Transverse colon (tissue), 4 donors: Measurements from ENCODE around the gene OAS1. TPM values are rescaled to one million over a fixed set of nuclear protein-coding genes. Genes with fewer than 3 reads are reported as not detected.

Experiments used
- DNase-seq: peaks from one replicate; pipeline ENCODE4 v3.0.0-alpha.2; 2019
- H3K27ac ChIP-seq, 4 donors: fragments of 200-600 bp; sonication (generic); 2 replicates each; pipeline ENCODE4 v1.5.1; 2016 to 2018; ENCODE audit warnings: inconsistent platforms in 4 of 4
- H3K27me3 ChIP-seq: fragments of 200-600 bp; sonication (generic); 2 replicates; pipeline ENCODE4 v1.5.1; 2017; ENCODE audit warnings: inconsistent platforms
- H3K36me3 ChIP-seq, 4 donors: fragments of 200-600 bp; sonication (generic); 2 replicates each; pipeline ENCODE4 v1.5.1; 2017 to 2019; ENCODE audit warnings: inconsistent platforms in 4 of 4
- H3K4me1 ChIP-seq, 4 donors: fragments of 200-600 bp; sonication (generic); 2 replicates each; pipeline ENCODE4 v1.5.1; 2017 to 2020; ENCODE audit warnings: inconsistent platforms in 4 of 4
- H3K4me3 ChIP-seq, 4 donors: fragments of 200-600 bp; sonication (generic); 1 replicate in 1 of 4; 2 replicates in 3 of 4; pipeline versions ENCODE4 v1.5.1 to v1.6.1; 2017 to 2019; ENCODE audit warnings: inconsistent platforms in 4 of 4
- H3K9me3 ChIP-seq, 2 donors: fragments of 200-600 bp; sonication (generic); 2 replicates each; pipeline ENCODE4 v1.5.1; 2017 to 2019; ENCODE audit warnings: inconsistent platforms in 2 of 2
- EP300 ChIP-seq: sonication (generic); formaldehyde crosslinking; IDR thresholded peaks from one replicate; pipeline ENCODE4 v1.6.1; 2017; ENCODE audit warnings: antibody characterized with exemption, low read depth
- POLR2A ChIP-seq: fragments of 450-650 bp; IDR thresholded peaks from one replicate; pipeline ENCODE4 v1.6.1; 2016; ENCODE audit warnings: antibody characterized with exemption, mild to moderate bottlenecking, moderate library complexity
- POLR2AphosphoS5 ChIP-seq, 3 donors: sonication (generic); formaldehyde crosslinking; IDR thresholded peaks; one replicate each; pipeline ENCODE4 v1.6.1; 2016; ENCODE audit warnings: antibody characterized with exemption in 3 of 3
- WGBS, 2 donors: methylation state at CpG; one replicate each; pipeline ENCODE4 v1.1.5; 2018; ENCODE audit warnings: low coverage in 1 of 2; 5-methylcytosine and 5-hydroxymethylcytosine counted together
- in situ Hi-C, 4 donors: fragments of 200-750 bp; cut with MboI; loops; one replicate each; pipeline versions ENCODE4 v1.15.0 to v1.15.1; 2017; ENCODE audit warnings: low sequenced_read_pairs in 3 of 4, low pct_ligation_motif_present in 1 of 4, low pct_unique_long_range_greater_than_20kb in 1 of 4
- intact Hi-C: fragments of 100-400 bp; cut with DNase I; formaldehyde crosslinking; loops from one replicate; pipeline ENCODE4 v1.15.1; 2023; ENCODE audit warnings: low total_unique reads
- total RNA-seq, 4 donors: library from RNA; depleted of rRNA; stranded (reverse); fragments of >200 nt; gene quantifications; one replicate each; pipeline ENCODE4 v1.1.0, GENCODE V29; 2016
- TF ChIP-seq, protein P1 (sequence below), 5 experiments: fragments of 200-600 bp in 3 of 5; fragments of 450-650 bp in 2 of 5; sonication (generic) in 3 of 5; IDR thresholded peaks; 1 replicate in 2 of 5; 2 replicates in 3 of 5; pipeline ENCODE4 v1.5.1; 2016 to 2017; ENCODE audit warnings: antibody characterized with exemption in 5 of 5, inconsistent platforms in 3 of 5, mild to moderate bottlenecking in 2 of 5, moderate library complexity in 1 of 5

The OAS1 gene
- total RNA-seq, 4 donors from 2014 or later, result 30.1 to 101 (median 82.1) TPM

DNA sequence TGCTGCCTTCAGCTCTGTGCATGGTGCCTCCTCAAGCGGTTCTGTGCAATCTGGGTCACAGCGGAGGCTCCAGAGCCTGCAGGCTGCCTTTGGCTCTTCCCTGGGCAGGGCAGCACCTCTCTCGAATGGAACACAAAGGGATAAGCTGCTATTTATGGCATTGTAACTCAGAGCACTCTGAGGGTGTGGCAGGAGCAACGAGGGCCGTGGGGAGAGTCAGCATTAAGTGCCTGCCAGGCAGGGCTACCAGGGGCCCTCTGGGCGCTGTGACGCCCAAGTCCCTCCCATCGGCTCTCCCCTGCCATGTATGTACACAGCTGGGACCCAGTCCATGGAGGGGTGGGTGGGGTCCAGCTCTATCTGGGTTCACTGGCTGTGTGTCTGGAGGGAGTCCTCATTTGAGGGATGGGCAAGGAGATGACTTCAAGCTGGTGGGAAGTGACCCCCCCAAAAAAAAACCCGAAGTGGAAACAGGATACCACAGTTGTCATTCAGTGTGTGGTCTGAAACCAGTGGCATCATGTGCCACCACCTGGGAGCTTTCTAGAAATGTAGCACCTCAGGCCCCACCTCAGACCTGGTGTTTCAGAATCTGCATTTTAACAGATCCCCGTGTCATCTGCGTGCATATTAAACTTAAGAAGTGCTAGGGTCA lies 44.0 kb upstream of the OAS1 start:
- 50 to 55% methylated on average over 2 to 11 of the region's 11 CpGs for WGBS, 2 donors
- H3K9me3 ChIP-seq, result no peaks in the 10 kb centered on the region
- no peaks in the 10 kb centered on the region for H3K4me1 ChIP-seq
- H3K36me3 ChIP-seq, result no peaks in the 10 kb centered on the region
- H3K27me3 ChIP-seq, result peaks cover 7% of the 10 kb centered on the region
- TF ChIP-seq, protein P1, sequence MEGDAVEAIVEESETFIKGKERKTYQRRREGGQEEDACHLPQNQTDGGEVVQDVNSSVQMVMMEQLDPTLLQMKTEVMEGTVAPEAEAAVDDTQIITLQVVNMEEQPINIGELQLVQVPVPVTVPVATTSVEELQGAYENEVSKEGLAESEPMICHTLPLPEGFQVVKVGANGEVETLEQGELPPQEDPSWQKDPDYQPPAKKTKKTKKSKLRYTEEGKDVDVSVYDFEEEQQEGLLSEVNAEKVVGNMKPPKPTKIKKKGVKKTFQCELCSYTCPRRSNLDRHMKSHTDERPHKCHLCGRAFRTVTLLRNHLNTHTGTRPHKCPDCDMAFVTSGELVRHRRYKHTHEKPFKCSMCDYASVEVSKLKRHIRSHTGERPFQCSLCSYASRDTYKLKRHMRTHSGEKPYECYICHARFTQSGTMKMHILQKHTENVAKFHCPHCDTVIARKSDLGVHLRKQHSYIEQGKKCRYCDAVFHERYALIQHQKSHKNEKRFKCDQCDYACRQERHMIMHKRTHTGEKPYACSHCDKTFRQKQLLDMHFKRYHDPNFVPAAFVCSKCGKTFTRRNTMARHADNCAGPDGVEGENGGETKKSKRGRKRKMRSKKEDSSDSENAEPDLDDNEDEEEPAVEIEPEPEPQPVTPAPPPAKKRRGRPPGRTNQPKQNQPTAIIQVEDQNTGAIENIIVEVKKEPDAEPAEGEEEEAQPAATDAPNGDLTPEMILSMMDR (IDR thresholded peaks at IDR 0.05), result no peak
- TF ChIP-seq POLR2AphosphoS5 (IDR thresholded peaks at IDR 0.05) (no peak), POLR2A (no peak), EP300 (no peak)
- H3K4me3 ChIP-seq, result no peak overlapping the region
- intact Hi-C loops (no loop called here), in situ Hi-C loops (no loop called here)
- DNase-seq, result no peak
- H3K27ac ChIP-seq, result no peak overlapping the region

DNA sequence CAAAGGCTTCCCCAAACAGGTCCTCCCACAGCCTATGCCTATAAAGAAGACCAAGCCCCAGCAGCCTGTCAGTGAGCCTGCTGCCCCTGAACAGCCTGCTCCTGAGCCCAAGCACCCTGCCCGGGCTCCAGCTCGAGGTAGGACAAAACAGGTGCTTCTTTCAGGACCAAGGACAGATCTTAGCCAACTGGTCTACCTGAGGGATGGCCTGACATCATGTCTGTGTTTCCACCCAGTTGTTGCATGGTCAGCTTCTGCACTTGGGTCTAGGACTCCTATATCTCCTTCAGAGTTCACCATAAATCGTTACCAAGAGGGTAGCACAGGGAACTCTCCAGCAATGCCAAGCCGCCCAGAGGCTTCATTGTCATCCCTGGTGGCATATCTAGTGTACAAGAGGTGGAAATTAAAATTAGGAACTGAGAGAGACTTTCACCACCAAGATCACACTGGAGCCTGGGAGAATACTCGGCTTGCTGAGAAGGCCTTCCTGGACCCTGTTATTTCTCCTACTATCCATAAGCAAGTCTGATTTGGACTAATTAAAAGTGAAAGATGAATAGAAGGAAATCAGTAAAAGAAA lies 38.2 kb upstream of the OAS1 start:
- in situ Hi-C loops, result no loop called here
- WGBS, 2 donors, result 64 to 83% methylated on average over 1 to 5 of the region's 5 CpGs

DNA sequence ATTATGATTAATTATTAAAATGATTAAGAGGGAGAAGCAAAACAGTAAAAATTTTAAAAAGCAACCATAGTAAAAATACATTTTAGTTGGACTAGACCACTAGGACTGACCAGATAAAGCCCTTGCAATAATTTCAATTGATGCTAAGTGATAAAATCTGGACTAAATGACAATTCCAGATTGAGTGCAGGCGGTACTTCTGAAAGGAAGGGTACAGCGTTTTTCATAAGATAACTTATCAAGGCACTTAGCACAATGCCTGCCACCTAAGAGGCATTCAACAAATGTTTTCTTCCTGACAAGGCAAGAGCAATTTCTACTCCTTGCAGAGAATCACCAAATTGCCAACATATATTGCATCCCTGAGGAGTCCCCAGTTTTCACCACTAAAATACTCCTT lies 37.7 kb upstream of the OAS1 start:
- Histone ChIP-seq H3K27me3 (peaks cover 15% of the 10 kb centered on the region), H3K36me3 (no peaks in the 10 kb centered on the region), H3K4me3 (no peak overlapping the region), H3K9me3 (no peaks in the 10 kb centered on the region), H3K4me1 (no peaks in the 10 kb centered on the region), H3K27ac (no peak overlapping the region)
- intact Hi-C loops, result no loop called here
- TF ChIP-seq, protein P1 (IDR thresholded peaks at IDR 0.05), result no peak
- TF ChIP-seq POLR2AphosphoS5 (IDR thresholded peaks at IDR 0.05) (no peak), EP300 (no peak), POLR2A (no peak)
- WGBS, 2 donors, result 89 to 93% methylated on average over 2 of the region's 2 CpGs
- no peak for DNase-seq
- in situ Hi-C loops, result no loop called here

More for the DNA sequence above, 38.2 kb upstream of the OAS1 start:
- Histone ChIP-seq H3K4me1 (no peaks in the 10 kb centered on the region), H3K9me3 (no peaks in the 10 kb centered on the region), H3K27ac (no peak overlapping the region), H3K36me3 (no peaks in the 10 kb centered on the region), H3K27me3 (peaks cover 15% of the 10 kb centered on the region), H3K4me3 (no peak overlapping the region)
- no peak for DNase-seq
- TF ChIP-seq EP300, result no peak
- TF ChIP-seq POLR2A, result no peak
- TF ChIP-seq, protein P1 (IDR thresholded peaks at IDR 0.05), result no peak
- no peak for TF ChIP-seq POLR2AphosphoS5 (IDR thresholded peaks at IDR 0.05)
- intact Hi-C loops, result no loop called here

DNA sequence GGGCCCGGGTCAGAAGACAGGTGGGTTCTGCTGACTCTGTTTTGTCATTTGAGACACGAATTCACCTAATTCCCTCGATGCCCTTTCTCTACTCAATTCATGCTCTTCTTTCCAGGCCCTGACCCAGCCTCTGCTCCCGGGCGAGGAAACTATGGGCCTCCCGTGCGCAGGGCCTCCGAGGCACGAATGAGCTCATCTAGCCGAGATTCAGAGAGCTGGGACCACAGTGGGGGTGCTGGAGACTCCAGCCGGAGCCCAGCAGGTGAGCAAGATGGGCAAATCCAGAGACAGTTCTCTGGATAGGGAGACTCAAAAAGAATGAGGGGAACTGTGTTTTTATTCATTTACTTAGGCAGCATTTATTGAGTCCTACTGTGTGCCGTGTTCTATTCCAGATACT lies 37.0 kb upstream of the OAS1 start:
- no peaks in the 10 kb centered on the region for H3K4me1 ChIP-seq
- H3K36me3 ChIP-seq, result no peaks in the 10 kb centered on the region
- TF ChIP-seq POLR2AphosphoS5 (IDR thresholded peaks at IDR 0.05) (no peak), POLR2A (no peak), EP300 (no peak)
- TF ChIP-seq, protein P1 (IDR thresholded peaks at IDR 0.05), result no peak
- no peaks in the 10 kb centered on the region for H3K9me3 ChIP-seq
- in situ Hi-C loops (no loop called here), intact Hi-C loops (no loop called here)
- WGBS, 2 donors, result 70 to 80% methylated on average over 4 to 12 of the region's 12 CpGs
- no peak for DNase-seq
- peaks cover 18% of the 10 kb centered on the region for H3K27me3 ChIP-seq
- no peak overlapping the region for H3K4me3 ChIP-seq
- no peak overlapping the region for H3K27ac ChIP-seq
